AML-193 (cell line): ENCODE data around the gene GUK1.
A peak's percentile ranks its signal among the peaks of the same experiment; 100 is the strongest.

Source experiments
- DNase-seq, 2 experiments: peaks; one replicate each; lab custom pipeline; 2025; lab: John Stamatoyannopoulos, UW

Gene GUK1

DNA sequence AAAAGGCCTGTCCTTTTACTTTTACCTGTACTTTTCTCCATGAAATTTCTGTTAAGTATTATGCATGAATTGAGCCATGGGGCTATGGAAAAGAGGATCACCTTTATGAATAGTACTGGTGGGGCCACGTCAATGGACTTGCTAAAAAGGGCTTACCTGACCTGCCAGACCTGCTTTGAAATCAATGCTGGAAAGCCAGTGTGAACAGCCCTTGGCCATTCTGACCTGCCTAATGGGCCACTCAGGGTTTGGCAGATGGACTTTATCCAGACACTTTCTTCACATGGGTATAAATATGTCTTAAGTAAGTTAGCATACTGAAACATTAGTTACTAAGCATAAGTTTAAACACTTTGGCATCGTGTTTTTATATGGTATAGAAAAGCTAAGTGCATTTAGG lies 8.3 kb upstream of the GUK1 start:
- no peak for DNase-seq

- no peak for DNase-seq
Measured at GRCh38 chr1:228134591-228134990, 5.5 kb upstream of the GUK1 start.

- DNase-seq = no peak
Measured at GRCh38 chr1:228136901-228137300, 3.2 kb upstream of the GUK1 start.

GRCh38 chr1:228139406-228139930 lies 611 bp upstream of the GUK1 start:
- DNase-seq = no peak

DNA sequence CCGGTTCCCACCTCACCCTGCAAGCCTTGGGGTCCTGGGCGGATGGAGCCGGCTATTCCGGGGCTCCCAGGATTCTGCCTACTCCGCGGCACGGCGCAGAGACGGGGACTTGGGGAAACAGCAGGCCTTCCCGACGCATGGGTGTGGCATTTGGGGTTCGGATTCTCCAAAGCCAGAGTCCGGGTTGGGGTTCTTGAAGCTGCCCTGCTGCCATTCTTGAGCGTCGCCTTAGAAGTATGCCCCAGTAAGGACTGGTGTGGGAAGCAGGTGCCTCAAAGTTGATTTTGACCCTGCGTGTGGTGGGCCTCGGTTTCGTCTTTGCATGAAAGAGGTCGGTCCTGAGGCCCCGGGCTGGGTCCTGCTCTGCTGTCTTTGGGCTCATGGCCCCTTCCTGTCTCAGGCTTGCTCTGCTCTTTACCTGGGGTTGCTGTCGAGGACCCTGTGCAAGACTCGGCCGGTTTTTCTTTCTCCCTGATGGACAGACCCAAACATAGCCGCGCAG lies 696 bp downstream of the GUK1 start:
- DNase-seq = no peak

DNA sequence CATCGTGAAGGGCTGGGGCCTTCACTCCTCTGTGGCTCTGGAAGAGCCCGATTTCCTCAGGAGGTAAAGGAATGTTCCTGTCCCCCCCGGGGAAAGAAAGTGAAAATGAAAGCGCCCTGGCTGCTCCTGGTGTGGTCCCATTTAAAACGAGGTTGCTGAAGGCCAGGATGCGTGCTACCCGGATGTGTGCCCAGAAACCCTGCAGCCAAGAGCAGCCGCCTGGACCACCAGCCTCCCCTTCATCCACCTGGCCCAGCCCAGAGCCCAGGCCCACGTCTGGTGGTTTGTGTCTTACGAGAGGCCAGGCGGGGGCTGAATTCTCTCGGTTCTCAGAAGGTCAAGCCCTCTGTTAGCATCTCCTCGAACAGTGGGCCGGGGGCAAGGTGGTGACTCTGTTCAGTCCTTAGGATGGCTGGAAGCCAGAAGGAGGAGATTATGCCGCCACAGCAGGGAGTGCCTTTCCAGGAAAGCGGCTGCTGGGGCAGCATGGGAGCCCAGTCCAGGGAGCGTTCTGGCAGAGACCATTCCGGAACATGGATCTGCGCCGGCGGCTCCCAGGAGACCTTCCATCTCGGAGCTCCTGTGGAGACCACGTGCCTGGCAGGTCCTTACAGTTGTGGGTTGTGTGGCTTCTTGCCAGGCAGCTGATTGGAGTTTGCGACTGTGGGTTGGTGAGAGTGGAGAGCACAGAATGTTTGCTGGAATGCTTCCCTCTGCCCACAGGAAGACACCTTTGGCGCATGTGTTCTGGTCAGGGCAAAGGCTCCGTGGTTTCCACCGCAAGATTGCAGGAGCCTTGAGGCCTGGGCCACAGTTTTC lies 1.4 kb downstream of the GUK1 start:
- peak in 1 of 2 experiments; percentile 2 for DNase-seq

DNA sequence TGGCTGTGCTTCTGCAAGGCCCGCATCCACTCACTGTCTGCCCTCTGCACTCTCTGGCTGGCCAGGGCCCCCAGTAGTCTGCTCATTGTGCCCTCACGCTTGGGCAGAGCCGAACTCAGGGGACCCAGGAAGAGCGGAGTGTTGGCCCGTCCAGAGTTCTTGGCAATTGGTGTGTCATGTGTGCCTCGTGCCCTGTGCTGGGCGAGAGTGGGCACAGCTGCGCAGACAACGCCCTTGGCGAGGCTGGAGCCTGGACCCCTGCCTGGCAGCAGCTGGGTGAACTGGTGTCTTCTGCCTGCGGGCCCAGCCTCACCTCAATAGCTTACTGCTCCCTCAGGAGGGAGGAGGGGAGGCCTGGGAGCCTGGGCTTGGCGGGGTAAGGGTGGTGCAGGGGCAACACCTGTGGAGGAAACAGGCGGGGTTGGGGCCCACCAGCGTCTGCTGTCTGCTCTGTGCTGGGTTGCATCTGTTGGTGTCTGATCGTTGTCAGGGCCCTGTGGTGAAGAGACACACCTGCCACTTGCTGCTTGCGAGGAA lies 2.1 kb downstream of the GUK1 start:
- DNase-seq = no peak

GRCh38 chr1:228142701-228143136 lies 2.6 kb downstream of the GUK1 start:
- DNase-seq = no peak

DNA sequence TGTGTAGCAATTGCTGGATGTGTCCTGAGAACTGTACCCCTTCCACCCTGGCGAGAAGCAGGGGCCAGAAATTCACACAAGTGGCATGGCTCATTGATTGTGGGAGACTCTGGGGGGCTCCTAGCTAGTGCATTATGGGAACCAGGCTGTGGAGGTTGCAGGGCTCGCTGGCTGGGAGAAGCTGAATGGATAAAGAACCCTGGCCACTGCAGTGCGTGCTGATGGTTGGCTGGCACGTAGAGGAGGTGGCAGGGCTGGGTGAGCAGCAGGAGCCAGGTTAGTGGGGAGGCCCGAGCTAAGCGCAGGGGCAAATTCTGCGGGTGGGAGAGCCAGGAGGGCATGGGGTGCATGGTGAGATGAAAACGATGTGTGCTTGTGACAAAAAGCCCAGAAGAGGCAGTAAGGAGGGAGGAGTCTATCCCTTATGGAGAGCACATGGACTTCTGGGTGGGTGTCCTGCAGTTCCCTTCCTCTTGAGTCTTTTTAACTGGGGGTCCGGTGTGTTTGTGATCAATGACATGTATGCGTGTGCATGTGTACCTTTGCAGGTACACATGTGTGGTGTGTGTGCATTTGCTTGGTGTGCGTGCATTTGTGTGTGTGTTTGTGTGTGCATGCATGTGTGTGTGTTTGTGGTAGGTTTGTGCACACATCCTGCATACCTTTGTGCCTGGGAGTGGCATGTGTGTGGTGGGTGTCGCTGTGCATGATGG lies 3.6 kb downstream of the GUK1 start:
- DNase-seq = no peak

DNA sequence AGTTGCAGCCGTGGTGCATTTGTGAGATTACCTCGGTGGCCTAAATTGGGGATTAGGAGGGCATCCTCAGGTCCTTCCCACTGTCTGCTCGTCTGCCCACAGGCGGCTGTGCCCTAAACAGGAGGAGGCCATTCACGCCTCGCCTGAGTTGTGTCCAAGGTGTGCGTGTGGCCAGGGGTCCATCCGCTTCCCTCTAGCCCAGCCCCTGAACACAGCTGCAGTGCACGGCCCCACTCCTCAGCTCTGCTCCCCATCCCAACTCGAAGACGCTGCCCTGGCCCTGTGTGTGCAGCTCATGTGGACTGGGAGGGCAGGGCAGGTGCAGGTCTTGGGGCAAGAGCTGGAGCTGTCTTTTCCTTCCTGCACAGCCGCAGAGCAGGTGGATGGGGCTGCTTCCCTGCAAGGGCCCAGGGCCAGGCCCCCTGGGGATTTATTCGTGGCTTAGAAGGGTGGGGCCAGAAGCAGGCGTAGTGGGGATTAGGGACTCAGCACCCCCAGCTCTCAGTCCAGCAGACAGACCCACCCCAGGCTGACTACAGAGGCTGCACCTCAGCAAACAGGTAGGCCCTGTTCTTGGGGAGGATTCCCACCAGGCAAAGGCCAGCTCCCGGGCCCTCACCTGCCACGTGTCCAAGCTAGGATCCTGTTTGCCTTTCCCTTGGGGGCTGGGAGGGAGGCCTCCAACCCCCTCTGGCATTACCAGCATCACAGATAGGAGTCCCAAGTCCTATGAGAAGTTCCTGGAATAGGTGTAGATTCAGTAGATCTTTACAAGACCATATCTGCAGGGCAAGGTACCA lies 4.3 kb downstream of the GUK1 start:
- no peak for DNase-seq

GRCh38 chr1:228144993-228145343 lies 4.9 kb downstream of the GUK1 start:
- no peak for DNase-seq

- no peak for DNase-seq
Measured at GRCh38 chr1:228145463-228146416, 5.7 kb downstream of the GUK1 start.

DNA sequence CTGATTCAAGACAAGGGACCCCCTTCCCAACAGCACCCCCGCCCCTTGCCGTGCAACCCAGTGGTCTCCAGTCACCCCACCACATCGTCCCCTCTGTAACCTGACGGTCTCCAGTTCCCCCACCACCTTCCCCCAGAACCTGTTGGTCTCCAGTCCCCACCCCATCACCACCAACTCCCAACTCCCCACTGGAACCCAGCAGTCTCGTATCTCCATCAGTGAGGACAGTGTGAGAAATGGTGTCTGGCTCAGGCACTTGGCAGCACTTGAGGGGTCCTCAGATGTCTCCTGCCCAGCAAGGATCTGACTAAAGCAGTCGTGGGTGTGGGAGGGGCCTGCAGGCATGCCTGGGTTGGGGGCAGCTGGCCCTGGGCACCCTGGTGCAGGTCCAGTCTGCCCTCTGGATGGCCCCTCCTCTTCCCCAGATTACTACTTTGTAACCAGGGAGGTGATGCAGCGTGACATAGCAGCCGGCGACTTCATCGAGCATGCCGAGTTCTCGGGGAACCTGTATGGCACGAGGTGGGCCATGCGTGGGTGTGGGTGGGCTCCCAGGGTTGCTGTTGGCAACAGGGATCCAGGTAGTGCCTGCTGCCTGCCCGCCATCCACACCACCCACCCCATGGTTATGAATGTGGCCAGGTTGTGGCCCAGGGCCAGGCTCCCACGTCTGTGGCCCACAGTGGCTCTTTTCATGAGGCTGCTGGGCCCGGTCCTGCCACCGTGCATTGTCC lies 6.5 kb downstream of the GUK1 start:
- DNase-seq = no peak

GRCh38 chr1:228147151-228147693 lies 7.1 kb downstream of the GUK1 start:
- no peak for DNase-seq

DNA sequence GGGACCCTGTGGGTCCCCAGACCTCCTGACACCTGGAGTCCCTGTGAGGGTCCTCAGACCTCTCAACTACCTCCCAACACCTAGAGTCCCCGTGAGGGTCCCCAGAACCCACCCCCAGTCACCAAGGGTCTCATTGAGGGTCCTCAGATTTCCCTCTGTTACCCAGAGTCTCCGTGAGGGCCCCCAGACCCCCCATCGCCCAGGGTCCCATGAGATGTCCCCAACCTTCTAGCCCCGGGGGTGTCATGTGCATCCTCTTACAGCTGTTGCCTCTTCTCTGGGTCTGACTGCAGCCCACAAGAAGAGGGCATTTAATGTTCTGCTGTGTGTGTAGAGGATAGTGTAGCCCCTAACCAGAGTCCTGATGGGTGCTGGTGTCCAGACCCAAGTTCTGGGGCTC lies 7.7 kb downstream of the GUK1 start:
- no peak for DNase-seq

DNA sequence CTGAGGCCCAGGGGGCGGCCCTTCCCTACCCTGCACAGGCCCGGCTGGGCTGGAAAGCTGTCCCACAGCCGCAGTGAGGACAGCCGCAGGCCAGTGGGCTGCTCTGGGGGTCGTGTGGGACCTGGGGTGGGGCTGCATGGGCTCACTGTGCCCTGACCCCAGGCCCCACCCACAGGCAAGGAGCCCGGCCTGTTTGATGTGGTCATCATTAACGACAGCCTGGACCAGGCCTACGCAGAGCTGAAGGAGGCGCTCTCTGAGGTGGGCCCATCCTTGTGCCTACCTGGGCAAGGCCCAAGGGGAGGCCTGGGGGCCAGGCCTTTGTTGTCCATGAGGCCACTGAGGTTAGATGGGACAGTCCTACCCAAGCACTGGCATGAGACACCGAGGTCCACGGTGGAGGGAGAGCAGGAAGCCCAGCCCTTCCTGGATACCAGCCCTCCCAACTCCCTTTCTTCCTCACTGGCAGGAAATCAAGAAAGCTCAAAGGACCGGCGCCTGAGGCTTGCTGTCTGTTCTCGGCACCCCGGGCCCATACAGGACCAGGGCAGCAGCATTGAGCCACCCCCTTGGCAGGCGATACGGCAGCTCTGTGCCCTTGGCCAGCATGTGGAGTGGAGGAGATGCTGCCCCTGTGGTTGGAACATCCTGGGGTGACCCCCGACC lies 8.2 kb downstream of the GUK1 start:
- DNase-seq = no peak

DNA sequence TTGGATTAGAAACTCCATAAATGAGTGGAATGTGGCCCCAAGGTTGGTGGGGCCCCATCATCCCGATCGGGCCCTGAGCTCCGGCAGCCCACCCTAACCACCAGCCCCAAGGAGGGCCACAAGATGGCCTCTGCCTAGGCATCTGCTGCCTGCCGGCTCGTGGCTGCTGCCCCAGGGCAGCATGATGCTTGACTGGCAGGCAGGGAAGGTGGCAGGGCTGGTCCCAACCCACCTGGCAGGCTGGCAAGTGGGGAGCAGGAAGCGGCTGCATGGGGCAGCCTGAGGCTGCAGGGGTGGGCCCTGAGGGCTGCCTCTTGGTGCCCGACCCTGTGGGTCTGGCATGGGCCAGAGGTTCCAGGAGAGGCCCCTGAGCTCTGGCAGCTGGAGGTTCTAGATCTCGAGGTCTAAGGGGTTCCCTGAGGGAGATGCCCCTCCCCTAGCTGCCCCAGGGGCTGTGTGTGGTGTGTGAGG lies 8.9 kb downstream of the GUK1 start:
- no peak for DNase-seq

GRCh38 chr1:228149406-228150119 lies 9.5 kb downstream of the GUK1 start, which contains the start of gene GJC2:
GJC2 (plus strand) TSS chr1:228149930; CDS start chr1:228157759, 7,829 bp downstream.
- DNase-seq = no peak
